Measurements from ENCODE around the gene C12orf76.

DNA sequence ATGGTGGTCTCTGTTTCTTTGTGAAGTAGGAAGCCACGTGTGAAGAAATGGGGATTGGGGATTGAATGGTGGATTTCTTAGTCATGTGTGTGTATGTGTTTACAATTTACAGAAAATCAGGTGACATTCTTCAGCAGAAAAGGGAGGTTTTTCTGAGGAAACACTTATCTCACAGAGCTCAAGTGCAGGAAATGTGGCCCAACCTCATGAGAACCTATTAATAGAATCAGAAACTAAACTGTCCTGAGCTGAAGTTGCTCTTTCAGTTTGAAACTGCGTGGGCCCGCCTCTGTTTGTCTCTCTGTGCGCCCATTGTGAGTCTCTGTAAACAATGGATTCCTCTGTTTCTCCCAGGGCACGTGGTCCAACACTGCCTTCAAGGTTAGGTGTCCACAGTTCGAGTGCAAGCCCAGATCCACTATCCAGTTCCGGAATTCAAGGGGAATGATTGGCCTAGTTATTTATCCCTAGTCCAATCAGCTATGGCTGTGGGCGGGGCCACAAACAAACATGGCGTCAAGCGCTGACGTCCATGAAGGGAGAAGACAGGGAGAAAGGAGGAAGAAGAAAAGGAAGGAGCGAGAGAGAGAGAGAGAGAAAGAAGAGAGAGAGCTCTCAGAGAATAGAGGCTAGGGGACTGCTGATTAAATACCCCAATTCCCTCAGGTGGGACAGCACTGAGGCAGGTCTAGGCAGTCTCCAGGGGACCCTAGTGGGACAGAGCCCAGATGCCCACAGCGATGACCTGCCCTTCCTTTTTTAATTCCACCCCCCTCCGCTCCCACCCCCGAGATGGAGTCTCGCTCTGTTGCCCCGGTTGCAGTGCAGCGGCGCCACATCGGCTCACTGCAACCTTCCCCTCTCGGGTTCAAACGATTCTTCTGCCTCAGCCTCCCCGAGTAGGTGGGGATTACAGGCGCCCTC is 31.4 kb upstream of the C12orf76 start:
- TF ChIP-seq, protein P1, sequence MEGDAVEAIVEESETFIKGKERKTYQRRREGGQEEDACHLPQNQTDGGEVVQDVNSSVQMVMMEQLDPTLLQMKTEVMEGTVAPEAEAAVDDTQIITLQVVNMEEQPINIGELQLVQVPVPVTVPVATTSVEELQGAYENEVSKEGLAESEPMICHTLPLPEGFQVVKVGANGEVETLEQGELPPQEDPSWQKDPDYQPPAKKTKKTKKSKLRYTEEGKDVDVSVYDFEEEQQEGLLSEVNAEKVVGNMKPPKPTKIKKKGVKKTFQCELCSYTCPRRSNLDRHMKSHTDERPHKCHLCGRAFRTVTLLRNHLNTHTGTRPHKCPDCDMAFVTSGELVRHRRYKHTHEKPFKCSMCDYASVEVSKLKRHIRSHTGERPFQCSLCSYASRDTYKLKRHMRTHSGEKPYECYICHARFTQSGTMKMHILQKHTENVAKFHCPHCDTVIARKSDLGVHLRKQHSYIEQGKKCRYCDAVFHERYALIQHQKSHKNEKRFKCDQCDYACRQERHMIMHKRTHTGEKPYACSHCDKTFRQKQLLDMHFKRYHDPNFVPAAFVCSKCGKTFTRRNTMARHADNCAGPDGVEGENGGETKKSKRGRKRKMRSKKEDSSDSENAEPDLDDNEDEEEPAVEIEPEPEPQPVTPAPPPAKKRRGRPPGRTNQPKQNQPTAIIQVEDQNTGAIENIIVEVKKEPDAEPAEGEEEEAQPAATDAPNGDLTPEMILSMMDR (conservative IDR thresholded peaks at IDR 0.05) = no peak
- no peak for TF ChIP-seq EZH2 (IDR thresholded peaks at IDR 0.05; ENCODE audit: low read depth)
